SK-N-MC (cell line): ENCODE results near the gene OR7C1.

Experiments
- EZH2 ChIP-seq: fragments of 200-600 bp; sonication (generic); IDR thresholded peaks from one replicate; pipeline ENCODE4 v1.6.1; 2017; ENCODE audit warnings: antibody characterized with exemption
- POLR2AphosphoS5 ChIP-seq: IDR thresholded peaks from 2 replicates; pipeline ENCODE4 v1.6.1; 2012; ENCODE audit warnings: mild to moderate bottlenecking, low read depth, low read length, borderline replicate concordance

DNA sequence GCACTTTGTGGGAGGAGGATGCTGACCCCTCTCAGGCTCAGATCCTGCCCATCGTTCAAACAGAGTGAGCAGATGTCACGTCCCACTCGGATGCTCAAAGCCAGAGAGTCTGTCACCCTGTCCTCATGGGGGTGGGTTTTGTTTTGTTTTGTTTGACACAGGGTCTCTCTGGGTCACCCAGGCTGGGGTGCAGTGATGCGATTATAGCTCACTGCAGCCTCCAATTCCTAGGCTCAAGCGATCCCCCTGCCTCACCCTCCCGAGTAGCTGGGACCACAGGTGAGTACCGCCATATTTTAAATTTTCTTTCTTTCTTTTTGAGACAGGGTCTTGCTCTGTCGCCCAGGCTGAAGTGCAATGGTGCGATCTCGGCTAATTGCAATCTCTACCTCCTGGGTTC lies 60.6 kb downstream of the OR7C1 start:
- no peak for TF ChIP-seq POLR2AphosphoS5
- no peak for TF ChIP-seq EZH2
